Uterus (tissue), 2 donors: Measurements from ENCODE around the gene SERPINA6.

Experiments used
- POLR2A ChIP-seq, 2 donors: fragments of 450-650 bp; IDR thresholded peaks; one replicate each; pipeline ENCODE4 v1.6.1; 2016; ENCODE audit warnings: antibody characterized with exemption in 2 of 2, mild to moderate bottlenecking in 1 of 2, moderate library complexity in 1 of 2
- TF ChIP-seq, protein P1 (sequence below), 4 experiments: fragments of 200-600 bp in 2 of 4; fragments of 450-650 bp in 2 of 4; sonication (generic) in 2 of 4; IDR thresholded peaks; one replicate each; pipeline ENCODE4 v1.5.1; 2016 to 2019; ENCODE audit warnings: antibody characterized with exemption in 4 of 4, mild to moderate bottlenecking in 2 of 4, moderate library complexity in 1 of 4

DNA sequence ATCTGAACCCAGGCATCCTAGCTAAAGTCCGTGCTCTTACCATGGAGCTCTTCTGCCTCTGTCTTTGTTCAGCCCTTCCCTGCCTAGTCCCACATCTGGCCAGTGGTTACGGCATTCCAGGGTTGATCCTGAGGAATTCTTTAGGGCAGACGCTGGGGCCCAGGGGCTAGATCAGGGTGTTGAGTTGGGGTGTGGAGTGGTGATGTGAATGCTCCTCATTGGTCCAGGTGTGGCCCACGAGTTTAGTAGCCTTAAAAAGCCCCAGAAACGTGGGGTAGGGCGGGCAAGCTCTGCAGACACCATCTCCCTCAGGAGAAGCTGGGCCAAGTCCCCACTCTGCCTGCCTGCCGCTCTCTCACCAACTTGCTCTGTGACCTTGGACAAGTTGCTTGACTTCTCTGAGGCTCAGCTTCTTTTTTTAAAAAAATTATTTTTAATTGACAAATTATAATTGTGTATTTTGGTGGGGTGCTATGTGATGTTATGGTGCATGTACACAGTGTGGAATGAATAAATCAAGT lies 9.0 kb upstream of the SERPINA6 start:
- TF ChIP-seq, protein P1, sequence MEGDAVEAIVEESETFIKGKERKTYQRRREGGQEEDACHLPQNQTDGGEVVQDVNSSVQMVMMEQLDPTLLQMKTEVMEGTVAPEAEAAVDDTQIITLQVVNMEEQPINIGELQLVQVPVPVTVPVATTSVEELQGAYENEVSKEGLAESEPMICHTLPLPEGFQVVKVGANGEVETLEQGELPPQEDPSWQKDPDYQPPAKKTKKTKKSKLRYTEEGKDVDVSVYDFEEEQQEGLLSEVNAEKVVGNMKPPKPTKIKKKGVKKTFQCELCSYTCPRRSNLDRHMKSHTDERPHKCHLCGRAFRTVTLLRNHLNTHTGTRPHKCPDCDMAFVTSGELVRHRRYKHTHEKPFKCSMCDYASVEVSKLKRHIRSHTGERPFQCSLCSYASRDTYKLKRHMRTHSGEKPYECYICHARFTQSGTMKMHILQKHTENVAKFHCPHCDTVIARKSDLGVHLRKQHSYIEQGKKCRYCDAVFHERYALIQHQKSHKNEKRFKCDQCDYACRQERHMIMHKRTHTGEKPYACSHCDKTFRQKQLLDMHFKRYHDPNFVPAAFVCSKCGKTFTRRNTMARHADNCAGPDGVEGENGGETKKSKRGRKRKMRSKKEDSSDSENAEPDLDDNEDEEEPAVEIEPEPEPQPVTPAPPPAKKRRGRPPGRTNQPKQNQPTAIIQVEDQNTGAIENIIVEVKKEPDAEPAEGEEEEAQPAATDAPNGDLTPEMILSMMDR (IDR thresholded peaks at IDR 0.05), result no peak
- no peak for TF ChIP-seq POLR2A (IDR thresholded peaks at IDR 0.05)
